AML-193 (cell line): ENCODE measurements around the gene ITGA11.

ENCODE experiments used
- DNase-seq, 2 experiments: peaks; one replicate each; lab custom pipeline; 2025; lab: John Stamatoyannopoulos, UW

ITGA11 gene

DNA sequence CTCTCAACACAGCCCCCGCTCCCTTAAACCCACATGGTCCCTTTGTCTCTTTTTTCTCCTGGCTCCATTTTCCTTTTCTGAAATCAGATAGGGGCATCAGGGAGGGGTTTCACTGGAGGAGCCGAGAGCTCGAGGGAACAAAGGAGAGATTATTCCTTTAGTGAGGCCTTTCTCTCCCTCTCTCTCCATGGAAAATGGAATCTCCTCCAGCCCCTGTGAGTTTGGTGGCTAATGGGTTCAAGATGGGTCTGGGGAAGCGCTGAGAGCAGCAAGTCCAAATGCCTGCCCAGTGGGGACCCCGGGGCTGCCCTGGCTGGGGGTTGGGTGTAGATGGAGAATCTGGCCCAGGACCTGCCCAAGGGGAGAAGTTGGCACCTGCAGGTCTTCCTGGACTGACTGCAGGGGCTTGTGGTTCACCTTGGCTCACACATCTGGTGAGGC lies 56.8 kb downstream of the ITGA11 start:
- DNase-seq: no peak

DNA sequence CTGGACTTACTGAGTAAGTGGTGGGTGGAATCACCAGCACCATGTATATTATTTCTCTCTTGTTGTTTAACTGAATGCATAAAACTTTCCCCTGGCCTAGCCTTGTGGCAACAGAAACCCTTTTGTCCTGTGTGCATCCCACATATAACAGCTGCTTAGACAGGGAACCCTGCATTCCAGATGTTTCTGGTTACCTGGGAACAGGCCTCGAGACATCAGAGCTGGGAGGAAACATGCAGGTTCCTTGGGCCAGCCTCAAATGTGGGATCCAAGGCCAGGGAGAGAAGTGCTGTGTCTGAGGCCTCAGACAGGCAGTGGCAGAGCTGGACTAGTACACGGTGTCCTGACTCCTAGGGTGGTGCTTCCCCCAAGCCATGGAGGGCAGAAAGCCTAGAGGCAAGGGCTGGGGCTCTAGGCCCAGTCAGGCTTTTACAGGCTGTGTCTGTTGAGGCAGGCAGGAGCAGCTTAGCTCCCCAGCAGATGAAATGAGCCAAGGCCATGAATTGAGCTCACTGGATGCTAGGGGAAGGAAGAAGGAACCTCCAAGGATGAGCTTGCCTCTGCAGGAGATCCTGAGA lies 57.7 kb downstream of the ITGA11 start:
- no peak for DNase-seq

DNA sequence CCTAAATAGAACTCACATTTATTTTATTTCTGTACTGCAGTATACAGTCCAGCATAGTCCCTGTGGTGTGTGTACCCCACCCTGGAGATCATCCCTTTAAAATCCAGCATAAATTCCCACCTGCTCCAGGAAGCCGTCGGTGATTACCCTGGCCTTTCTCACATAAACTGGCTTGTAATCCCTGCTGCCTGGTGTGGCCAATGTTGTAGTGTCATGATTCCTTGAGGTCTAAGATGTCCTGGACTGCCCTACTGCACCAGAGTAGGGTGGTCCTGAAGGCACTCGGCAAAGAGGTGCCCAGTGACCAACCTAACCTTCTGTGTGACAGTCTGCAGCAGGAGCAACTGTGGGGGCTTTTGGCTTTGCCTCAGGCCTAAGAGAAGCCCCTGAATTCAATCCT lies 58.9 kb downstream of the ITGA11 start:
- DNase-seq: no peak

DNA sequence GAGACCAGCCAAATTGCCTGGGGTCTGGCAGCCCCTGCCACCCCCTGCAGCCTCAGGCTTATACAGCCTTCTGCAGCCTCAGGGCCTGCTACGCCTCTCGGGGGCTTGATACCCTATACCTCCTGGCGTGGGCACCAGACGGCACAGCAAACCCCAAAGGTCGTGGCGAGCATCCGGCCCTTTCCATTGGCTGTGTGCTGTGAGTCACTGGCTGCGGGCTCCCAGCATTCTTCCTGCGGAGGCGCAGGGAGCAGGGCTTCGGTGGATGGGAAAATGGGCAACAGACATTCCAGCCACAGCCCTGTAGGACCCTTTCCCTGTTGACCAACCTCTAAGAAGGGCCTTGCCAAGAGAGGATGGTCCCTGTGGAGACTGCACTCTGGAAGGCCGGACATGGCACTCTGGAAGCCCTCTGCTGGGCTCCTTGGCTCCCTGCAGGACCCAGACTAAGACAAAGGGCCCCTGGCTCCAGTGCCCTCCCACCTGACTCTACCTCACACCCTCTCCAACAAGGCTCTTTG lies 59.6 kb downstream of the ITGA11 start:
- no peak for DNase-seq

DNA sequence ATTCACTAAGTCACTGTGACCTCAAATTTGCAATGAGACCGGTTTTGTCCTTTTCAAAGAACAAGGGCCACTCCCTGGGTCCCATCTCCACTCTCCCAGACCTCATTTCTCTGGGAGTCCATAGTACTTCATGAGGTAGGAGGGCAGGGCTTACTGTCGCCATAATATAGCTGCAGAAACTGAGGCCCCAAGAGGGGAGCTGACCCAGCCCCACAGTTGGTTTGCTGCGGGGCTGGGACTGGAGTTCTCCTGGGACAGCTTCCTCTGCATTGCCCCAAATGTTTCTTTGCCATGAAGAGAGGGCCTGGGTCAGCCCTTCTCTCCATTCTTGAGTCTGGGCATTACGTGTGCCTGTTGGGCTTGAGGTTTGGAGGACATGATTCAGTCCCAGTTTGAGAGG lies 60.1 kb downstream of the ITGA11 start:
- DNase-seq: no peak

DNA sequence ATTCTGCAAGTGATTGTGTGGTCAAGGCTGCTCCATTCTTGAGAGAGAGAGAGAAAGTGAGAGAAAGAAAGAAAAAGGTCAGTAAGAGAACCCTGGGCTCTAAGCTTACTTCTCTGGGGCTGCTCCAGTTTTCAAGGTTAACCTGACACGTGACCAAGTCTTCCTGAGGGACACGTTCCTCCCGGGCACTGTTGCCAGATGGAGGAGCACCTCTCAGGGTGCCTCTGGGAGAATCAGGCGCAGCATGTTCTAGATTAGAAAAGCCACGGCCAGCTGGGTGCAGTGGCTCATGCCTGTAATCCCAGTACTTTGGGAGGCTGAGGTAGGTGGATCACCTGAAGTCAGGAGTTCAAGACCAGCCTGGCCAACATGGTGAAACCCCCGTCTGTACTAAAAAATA lies 60.8 kb downstream of the ITGA11 start:
- no peak for DNase-seq

DNA sequence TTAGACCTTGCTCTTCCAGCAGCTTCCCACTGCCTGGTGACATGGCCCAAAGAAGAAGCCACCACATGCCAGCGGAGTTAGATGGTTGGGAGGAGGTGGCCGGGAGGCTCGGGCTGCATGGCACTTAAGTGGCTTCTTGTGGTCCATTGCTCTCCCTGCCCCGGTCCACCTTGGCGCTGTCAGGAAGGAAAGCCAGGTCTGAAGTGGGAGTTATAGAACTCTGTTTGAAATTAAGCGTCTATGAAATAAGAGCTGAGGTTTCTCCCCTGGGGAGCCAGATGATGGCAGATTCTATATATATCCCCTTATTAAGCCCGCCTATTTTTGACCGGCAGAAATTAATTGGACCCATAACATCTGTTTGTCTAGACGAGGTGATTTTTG lies 61.2 kb downstream of the ITGA11 start:
- no peak for DNase-seq

DNA sequence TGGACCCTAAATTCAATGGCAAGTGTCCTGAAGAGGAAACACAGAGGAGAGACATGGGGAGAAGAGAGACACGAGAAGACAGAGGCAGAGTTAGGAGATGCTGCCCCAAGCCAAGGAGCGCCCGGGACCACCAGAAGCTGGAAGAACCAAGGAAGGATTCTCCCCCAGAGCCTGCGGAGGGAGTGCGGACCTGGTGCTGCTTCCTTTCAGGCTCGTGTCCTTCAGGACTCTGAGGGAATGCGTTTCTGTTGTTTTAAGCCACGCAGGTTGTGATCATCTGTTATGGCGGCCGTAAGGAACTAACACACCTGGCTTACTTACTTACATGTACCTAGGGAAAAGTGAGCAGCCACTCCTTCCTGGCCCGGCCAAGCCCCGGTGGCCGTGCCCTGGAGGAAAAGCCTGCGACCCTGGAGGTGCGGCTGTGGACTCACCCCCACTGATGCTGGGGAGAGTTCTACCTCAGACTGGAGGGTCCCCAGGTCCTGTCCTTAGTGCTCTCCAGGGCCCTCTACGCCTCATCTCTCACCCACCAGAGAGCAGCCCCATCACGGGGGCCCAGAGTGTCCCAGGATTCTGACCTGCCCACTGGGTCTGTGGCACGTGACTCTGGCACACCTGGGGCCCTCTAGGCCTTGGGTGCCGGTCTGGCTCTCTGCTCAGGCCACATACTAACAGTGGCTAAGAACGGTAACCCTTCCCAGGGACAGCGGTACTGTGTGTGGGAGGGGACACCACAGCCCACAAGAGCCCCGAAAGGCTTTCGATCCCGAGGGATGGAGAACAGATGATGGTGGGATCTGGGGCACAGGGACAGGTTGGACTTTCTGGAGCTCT lies 61.8 kb downstream of the ITGA11 start:
- no peak for DNase-seq

DNA sequence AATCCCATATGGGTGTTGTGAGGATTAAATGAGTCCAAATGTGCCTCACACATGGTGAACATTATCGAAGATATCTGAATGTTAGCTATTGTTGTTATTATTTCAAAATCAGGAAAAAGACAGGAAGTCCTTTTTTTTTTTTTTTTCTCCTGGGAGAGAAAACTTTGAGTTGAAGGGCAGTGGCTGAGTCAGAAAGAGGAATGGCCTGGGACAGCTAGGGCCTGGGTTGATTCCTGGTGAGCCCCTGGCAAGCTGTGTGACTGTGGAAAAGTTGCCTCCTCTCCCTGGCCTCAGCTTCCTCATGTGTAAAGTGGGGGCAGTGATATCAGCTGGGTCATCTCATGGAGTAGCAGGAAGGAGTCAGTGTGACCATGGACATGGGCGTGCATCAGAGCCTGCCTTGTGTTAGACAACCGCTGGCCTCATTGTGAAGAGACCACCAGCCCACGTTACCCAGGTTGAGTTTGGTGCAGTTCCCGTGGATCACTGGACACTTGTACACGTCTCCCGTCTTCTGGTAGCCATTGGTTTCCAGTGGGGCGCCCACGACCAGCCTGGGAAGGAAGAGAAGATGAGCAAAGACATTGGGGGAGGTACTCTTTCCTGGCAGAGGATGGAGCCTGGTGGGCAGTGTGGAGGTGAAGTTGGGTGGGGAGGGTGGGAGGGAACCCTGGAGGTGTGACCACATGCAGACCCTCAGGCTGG lies 63.1 kb downstream of the ITGA11 start:
- DNase-seq: no peak

DNA sequence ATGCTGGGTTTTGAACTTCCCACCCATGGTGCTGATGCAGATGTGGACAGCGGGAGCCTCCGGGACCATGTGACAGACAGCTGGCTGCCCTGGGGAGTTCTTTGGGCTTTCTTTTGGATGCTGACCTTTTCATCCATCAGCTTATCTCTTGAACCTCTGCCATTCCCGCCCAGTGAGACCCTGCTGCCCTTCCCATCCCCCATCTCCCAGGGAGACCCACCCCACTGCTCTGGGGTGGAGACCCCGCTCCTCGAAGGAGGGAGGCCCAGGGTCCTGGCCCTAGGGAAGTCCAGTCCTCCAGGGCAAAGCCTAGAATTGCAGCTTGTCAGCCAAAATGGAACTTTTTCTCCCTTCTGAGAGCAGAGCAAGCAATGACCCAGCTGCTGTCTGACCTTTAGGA lies 64.0 kb downstream of the ITGA11 start:
- no peak for DNase-seq

DNA sequence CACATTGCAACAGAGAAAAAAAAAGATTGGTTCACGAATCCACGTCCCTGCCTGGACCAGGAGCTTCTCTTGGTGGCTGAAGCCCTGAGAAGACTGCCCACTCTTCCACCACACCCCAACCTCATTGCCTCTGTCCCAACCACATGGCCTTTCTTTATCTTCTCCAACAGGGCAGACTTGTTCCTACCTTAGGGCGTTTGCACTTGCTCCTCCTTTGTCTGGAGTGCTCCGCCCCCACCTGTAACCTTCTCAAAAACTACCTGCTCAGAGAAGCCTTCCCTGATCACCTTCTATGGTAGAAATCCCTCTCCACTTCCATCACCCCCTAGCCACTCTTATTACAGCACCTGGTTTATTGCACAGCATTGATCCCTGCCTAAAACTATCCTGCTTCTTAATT lies 64.7 kb downstream of the ITGA11 start:
- no peak for DNase-seq

DNA sequence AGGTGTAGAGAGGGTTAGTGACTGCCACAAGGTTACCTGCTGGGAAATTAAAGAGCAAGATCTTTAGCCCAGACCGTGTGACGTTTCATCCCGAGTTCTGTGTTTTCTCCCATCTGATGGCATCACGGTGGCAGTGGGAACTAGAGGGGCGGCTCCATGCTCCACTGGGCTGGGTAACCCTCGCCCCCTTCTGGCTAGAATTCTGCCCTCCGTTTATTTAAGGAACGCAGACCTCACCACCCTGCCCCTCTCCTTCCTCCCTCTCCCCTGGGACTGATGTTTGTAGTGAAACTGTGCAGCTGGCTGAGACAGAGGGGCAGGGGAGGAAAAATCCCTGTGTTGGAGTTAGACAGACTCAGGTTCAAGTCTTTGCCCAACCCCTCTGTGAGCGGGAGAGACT lies 65.6 kb downstream of the ITGA11 start:
- DNase-seq: no peak

DNA sequence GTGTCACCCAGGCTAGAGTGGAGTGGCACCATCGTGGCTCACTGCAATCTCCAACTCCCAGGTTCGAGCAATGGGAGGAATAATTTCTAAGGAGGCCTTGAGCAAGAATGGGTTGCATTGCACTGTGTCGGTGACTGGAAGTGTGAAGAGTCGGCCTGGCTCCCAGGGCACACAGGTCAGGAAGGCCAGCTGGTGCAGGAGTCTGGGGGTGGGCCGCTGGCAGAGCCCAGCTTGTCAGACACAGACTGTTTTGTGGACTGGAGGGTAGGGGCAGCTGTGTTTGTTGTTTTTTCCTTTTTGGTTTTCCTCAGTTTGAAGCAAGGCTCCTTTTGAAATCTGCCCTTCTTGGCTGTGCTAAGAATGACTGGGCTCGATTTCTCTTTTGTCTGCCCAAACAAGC lies 66.2 kb downstream of the ITGA11 start:
- no peak for DNase-seq

DNA sequence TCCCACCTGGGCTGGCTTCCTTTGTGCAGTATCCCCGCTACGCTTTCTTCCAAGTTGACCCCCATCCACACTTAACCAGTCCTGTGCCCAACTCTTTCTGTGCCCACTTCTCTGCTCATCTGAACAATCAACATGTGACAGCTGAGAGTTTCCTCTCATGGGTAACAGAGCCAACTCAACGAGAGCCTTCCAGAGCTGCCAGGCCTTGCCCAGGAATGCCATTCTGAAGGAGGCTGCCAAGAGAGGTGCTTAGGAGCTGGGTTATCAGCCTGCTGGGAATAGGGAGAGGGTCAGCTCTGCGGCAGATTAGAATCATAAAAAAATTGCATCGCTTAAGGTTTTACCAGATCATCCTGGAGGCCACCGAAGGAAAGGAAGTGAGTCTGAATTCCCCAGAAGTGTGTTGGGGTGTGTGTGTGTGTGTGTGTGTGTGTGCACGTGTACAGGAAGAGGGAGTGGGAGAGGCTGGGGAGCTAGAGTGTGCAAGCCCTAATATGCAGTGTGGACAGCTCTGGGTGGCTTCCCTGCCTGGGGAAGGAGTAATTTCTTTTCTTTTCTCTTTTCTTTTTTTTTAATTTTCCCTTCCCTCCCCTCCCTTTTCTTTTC lies 66.7 kb downstream of the ITGA11 start:
- no peak for DNase-seq

DNA sequence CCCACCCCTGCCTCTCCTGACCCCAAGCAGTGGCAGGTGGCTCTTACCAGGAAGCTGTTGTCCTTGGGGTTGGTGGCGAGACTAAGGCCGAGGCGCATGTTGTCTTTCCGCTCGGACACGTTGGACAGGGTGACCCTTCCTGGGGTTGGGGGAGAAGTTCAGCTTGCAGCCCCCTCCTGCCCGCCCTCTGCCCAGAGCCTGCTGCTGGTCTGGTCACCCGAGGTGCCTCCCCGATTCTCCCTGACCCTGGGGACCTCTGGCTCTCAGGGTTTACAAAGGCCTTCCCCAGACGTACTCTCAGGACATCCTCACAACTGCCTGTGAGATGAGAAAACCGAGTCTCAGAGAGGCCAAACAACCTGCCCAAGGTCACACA lies 67.3 kb downstream of the ITGA11 start:
- no peak for DNase-seq

DNA sequence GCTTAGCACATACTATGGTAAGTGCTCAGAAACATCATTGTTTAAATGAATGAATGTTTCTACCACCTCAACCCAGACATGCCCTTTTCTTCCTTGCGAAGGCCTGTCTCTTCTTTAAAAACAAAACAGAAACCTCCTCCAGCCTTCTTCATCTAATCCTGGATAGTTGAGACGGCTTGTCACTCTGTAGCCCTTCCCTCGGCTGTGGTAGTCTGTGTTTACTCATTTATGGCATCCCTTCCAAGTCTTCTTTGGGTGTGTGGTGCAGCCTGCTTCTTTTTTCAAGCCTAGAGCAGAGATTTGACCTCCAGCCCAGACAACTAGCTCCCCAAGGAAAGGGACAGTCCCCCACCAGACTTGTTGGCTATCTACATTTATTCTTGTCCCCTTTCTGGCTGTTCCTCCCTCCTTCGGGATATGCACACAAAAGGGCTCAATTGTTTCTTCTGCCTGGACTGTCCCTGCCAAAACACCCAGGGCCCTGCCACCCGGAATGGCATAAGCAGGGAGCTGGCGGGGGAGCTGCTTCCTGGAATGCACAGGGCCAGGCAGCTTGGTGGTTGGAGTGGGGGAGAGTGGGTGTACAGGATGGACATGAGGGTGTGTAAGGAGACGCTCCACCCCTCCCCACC lies 67.8 kb downstream of the ITGA11 start:
- no peak for DNase-seq

DNA sequence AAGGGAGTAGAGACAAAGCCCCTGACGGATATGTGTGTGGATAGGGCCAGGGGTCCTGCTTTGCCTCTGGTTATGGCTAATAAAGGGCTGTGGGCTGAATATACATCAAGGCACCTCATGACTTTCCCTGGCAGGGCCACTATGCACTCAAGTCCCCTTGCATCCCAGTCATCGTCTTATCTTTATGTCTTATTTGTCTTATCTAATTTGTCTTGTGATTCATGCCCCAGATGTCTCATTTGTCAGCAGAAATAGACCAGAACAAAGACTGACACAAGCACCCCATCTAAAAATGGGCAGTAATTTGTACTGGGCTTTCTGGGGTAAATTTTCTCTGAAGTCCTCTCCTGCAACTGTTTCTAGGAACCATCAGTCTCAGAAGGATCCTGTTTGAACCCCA lies 68.6 kb downstream of the ITGA11 start:
- no peak for DNase-seq

DNA sequence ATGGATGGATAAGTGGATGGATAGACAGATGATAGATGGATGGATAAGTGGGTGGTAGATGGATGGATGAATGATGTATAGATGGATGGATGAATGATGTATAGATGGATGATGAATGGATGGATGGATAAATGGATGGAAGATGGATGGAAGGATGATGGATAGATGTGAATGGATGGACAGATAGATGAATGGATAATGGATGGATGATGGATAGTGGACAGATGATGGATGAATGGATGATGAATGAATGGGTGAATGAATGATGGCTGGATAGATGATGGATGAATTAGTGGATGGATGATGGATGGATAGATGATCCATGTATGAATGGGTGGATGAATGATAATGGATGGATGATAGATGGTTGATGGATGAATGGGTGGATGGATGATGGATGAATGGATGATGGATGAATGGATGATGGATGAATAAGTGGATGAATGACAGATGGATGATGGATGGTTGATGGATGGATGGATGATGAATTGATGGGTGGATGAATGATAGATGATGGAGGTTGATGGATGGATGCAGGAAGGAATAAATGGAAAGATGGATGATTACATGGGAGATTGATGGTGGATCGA lies 69.3 kb downstream of the ITGA11 start:
- DNase-seq: no peak

DNA sequence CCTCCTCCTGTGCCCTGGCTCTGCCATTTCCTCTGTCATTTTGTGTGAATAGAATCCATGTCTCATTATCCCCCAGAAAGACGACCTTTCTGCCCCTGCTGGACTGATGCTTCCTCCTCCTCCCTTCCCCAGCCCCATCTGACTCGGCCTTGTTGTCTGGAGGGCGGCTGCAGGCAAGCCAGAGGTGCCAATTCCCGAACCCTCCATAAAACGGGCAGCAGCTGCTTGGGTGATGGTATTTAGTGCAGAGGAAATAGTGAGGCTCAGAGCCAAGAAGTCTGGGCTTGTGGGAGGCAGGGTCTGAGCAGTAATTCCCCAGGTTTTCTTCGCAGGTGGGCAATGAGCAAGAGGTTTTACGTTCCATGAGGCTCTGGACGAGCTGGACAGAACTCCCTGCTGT lies 71.2 kb downstream of the ITGA11 start:
- DNase-seq: no peak

DNA sequence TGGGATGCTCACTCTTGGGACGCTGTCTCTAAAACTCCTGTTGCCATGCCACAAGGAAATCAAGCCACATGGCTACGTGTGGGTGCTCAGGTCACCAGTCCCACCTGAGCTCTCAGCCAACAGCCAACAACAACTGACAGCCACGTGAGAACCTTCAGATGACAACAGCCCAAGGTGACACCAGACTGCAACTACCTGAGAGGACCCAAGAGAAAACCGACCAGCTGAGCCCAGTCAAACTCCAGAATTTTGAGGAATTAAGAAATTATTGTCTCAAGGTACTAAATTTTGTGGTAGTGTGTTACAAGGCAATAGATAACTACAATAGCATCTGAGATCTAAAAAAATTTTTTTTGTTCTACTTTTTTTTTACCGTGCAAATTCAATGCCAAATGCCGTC lies 75.2 kb downstream of the ITGA11 start:
- DNase-seq: no peak

DNA sequence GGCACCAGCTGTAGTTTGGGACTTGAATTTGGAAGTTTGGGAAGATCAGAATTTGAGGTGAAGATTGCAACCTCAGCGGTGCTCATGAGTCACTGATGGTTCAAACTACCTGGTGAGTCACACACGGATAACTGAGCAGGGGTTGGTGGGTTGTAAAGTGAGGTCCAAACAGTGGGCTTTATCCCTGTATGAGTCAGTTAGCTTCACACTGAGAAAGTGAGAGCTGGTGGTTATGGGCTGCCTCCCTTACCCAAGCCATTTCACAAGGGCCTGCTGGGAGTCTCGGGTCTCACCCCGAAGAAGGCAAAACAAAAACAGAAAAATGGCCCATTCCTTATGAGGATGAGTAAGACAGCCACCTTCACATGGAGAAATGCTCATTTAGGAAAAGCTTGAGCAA lies 77.0 kb downstream of the ITGA11 start:
- DNase-seq: no peak

DNA sequence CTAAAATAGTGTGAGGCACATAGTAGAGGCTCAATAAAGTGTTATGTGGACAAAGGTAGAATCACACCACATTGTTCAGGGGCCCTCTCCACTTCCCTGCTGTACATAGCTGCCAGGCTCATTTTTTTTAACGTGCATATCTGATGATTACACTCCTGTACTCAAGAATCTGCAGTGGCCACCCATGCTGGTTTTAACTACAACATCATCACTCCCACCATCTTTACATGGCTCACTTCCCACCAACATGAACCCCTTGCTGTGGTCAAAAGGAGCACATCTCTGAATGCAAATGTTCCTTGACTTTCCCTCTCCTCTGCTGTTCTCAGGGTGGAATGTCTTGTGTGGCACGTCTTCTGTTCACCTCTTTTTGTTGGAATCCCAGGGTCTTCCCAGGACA lies 77.7 kb downstream of the ITGA11 start:
- no peak for DNase-seq
